ENCODE results near the gene LHX1.

LHX1 gene

GRCh38 chr17:36894925-36895324 lies 42.4 kb upstream of the LHX1 start:
- Histone ChIP-seq H3K27me3 (ENCODE audit: insufficient read depth, low read length, poor library complexity, severe bottlenecking) (no peaks in the 10 kb centered on the region), H3K9me3 (ENCODE audit: insufficient read depth, low read depth, low read length) (no peaks in the 10 kb centered on the region), H2AFZ (ENCODE audit: low read length) (no peak overlapping the region), H4K20me1 (ENCODE audit: insufficient read depth, low read length, poor library complexity, severe bottlenecking) (no peaks in the 10 kb centered on the region), H3K9ac (ENCODE audit: low read depth, low read length, poor library complexity, severe bottlenecking) (no peak overlapping the region), H3K36me3 (ENCODE audit: insufficient read depth, low read length) (no peaks in the 10 kb centered on the region), H3K4me2 (ENCODE audit: low read depth, low read length, poor library complexity, severe bottlenecking) (no peak overlapping the region), H3F3A (ENCODE audit: low read depth) (no peaks in the 10 kb centered on the region), H3K79me2 (ENCODE audit: insufficient read depth, low read length) (no peaks in the 10 kb centered on the region), H3K4me1 (ENCODE audit: insufficient read depth, low read length, poor library complexity, severe bottlenecking) (no peaks in the 10 kb centered on the region), H3K4me3 (ENCODE audit: low read length, poor library complexity, severe bottlenecking) (no peak overlapping the region), H3K9me2 (replicated peaks; ENCODE audit: low read depth, low read length) (no peaks in the 10 kb centered on the region)
- TF ChIP-seq, protein P1, sequence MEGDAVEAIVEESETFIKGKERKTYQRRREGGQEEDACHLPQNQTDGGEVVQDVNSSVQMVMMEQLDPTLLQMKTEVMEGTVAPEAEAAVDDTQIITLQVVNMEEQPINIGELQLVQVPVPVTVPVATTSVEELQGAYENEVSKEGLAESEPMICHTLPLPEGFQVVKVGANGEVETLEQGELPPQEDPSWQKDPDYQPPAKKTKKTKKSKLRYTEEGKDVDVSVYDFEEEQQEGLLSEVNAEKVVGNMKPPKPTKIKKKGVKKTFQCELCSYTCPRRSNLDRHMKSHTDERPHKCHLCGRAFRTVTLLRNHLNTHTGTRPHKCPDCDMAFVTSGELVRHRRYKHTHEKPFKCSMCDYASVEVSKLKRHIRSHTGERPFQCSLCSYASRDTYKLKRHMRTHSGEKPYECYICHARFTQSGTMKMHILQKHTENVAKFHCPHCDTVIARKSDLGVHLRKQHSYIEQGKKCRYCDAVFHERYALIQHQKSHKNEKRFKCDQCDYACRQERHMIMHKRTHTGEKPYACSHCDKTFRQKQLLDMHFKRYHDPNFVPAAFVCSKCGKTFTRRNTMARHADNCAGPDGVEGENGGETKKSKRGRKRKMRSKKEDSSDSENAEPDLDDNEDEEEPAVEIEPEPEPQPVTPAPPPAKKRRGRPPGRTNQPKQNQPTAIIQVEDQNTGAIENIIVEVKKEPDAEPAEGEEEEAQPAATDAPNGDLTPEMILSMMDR (conservative IDR thresholded peaks at IDR 0.05; ENCODE audit: low read length) = no peak

GRCh38 chr17:36899250-36900159 lies 37.8 kb upstream of the LHX1 start:
- no peaks in the 10 kb centered on the region for H3K36me3 ChIP-seq (ENCODE audit: insufficient read depth, low read length)
- no peaks in the 10 kb centered on the region for H3K9me2 ChIP-seq (replicated peaks; ENCODE audit: low read depth, low read length)
- no peaks in the 10 kb centered on the region for H4K20me1 ChIP-seq (ENCODE audit: insufficient read depth, low read length, poor library complexity, severe bottlenecking)
- H3K4me3 ChIP-seq (ENCODE audit: low read length, poor library complexity, severe bottlenecking) = no peak overlapping the region
- no peaks in the 10 kb centered on the region for H3K4me1 ChIP-seq (ENCODE audit: insufficient read depth, low read length, poor library complexity, severe bottlenecking)
- H3K9me3 ChIP-seq (ENCODE audit: insufficient read depth, low read depth, low read length) = no peaks in the 10 kb centered on the region
- H3F3A ChIP-seq (ENCODE audit: low read depth) = no peaks in the 10 kb centered on the region
- H3K79me2 ChIP-seq (ENCODE audit: insufficient read depth, low read length) = no peaks in the 10 kb centered on the region
- no peak overlapping the region for H3K4me2 ChIP-seq (ENCODE audit: low read depth, low read length, poor library complexity, severe bottlenecking)
- no peak overlapping the region for H3K9ac ChIP-seq (ENCODE audit: low read depth, low read length, poor library complexity, severe bottlenecking)
- no peaks in the 10 kb centered on the region for H3K27me3 ChIP-seq (ENCODE audit: insufficient read depth, low read length, poor library complexity, severe bottlenecking)
- TF ChIP-seq, protein P1 (conservative IDR thresholded peaks at IDR 0.05; ENCODE audit: low read length) = no peak
- no peak for TF ChIP-seq EZH2phosphoT487 (IDR thresholded peaks at IDR 0.05; ENCODE audit: borderline replicate concordance)
- H2AFZ ChIP-seq (ENCODE audit: low read length) = no peak overlapping the region

- no peaks in the 10 kb centered on the region for H3K9me2 ChIP-seq (replicated peaks; ENCODE audit: low read depth, low read length)
- no peak overlapping the region for H3K4me3 ChIP-seq (ENCODE audit: low read length, poor library complexity, severe bottlenecking)
- H2AFZ ChIP-seq (ENCODE audit: low read length) = no peak overlapping the region
- H3K4me2 ChIP-seq (ENCODE audit: low read depth, low read length, poor library complexity, severe bottlenecking) = no peak overlapping the region
- no peaks in the 10 kb centered on the region for H4K20me1 ChIP-seq (ENCODE audit: insufficient read depth, low read length, poor library complexity, severe bottlenecking)
- H3F3A ChIP-seq (ENCODE audit: low read depth) = no peaks in the 10 kb centered on the region
- H3K79me2 ChIP-seq (ENCODE audit: insufficient read depth, low read length) = no peaks in the 10 kb centered on the region
- H3K4me1 ChIP-seq (ENCODE audit: insufficient read depth, low read length, poor library complexity, severe bottlenecking) = no peaks in the 10 kb centered on the region
- no peaks in the 10 kb centered on the region for H3K9me3 ChIP-seq (ENCODE audit: insufficient read depth, low read depth, low read length)
- TF ChIP-seq EZH2phosphoT487 (IDR thresholded peaks at IDR 0.05; ENCODE audit: borderline replicate concordance) = no peak
- TF ChIP-seq, protein P1 (conservative IDR thresholded peaks at IDR 0.05; ENCODE audit: low read length) = no peak
- no peaks in the 10 kb centered on the region for H3K27me3 ChIP-seq (ENCODE audit: insufficient read depth, low read length, poor library complexity, severe bottlenecking)
- H3K36me3 ChIP-seq (ENCODE audit: insufficient read depth, low read length) = no peaks in the 10 kb centered on the region
- H3K9ac ChIP-seq (ENCODE audit: low read depth, low read length, poor library complexity, severe bottlenecking) = no peak overlapping the region
Observed at GRCh38 chr17:36900160-36900512, 37.1 kb upstream of the LHX1 start.

Measured in Loucy (cell line).